Measurements from ENCODE around the gene PODXL. TPM values are rescaled to one million over a fixed set of nuclear protein-coding genes. Genes with fewer than 3 reads are reported as not detected.

The PODXL gene
- polyA plus RNA-seq, 1 experiment: 0.79 TPM

- POLR2A ChIA-PET: no interaction called here
- no peaks in the 10 kb centered on the region for H3K27me3 ChIP-seq (ENCODE audit: control insufficient read depth, insufficient read depth, low read length)
- no peak overlapping the region for H3K27ac ChIP-seq (ENCODE audit: low read depth, low read length)
- no peaks in the 10 kb centered on the region for H3K9me3 ChIP-seq (ENCODE audit: control insufficient read depth, insufficient read depth, low read length)
- CTCF ChIA-PET: no interaction called here
- no peak overlapping the region for H3K4me3 ChIP-seq (ENCODE audit: low read depth, low read length)
- no peak for TF ChIP-seq CTCF (IDR thresholded peaks at IDR 0.05; ENCODE audit: low read depth, low read length)
- DNase-seq (ENCODE audit: low read depth, low spot score): no peak
These were observed 12.1 kb upstream of the PODXL start for GRCh38 chr7:131568510-131568909.

GRCh38 chr7:131564640-131565039, 8.2 kb upstream of the PODXL start:
- DNase-seq (ENCODE audit: low read depth, low spot score): no peak
- no peak overlapping the region for H3K27ac ChIP-seq (ENCODE audit: low read depth, low read length)
- no peak for TF ChIP-seq CTCF (IDR thresholded peaks at IDR 0.05; ENCODE audit: low read depth, low read length)
- peaks cover 8% of the 10 kb centered on the region for H3K27me3 ChIP-seq (ENCODE audit: control insufficient read depth, insufficient read depth, low read length)
- no peaks in the 10 kb centered on the region for H3K9me3 ChIP-seq (ENCODE audit: control insufficient read depth, insufficient read depth, low read length)
- POLR2A ChIA-PET: no interaction called here
- H3K4me3 ChIP-seq (ENCODE audit: low read depth, low read length): no peak overlapping the region
- CTCF ChIA-PET: no interaction called here

- no peaks in the 10 kb centered on the region for H3K9me3 ChIP-seq (ENCODE audit: control insufficient read depth, insufficient read depth, low read length)
- no peak overlapping the region for H3K27ac ChIP-seq (ENCODE audit: low read depth, low read length)
- CTCF ChIA-PET: interaction anchor here (0.7 to 1.6 kb wide), 2 partner anchors 17 to 57 kb away, joined by 4 to 7 read pairs; no protein-coding TSS in a partner anchor
- no peak overlapping the region for H3K4me3 ChIP-seq (ENCODE audit: low read depth, low read length)
- no peak for DNase-seq (ENCODE audit: low read depth, low spot score)
- no peak for TF ChIP-seq CTCF (IDR thresholded peaks at IDR 0.05; ENCODE audit: low read depth, low read length)
- POLR2A ChIA-PET: no interaction called here
- H3K27me3 ChIP-seq (ENCODE audit: control insufficient read depth, insufficient read depth, low read length): peaks cover 8% of the 10 kb centered on the region
These were observed 7.5 kb upstream of the PODXL start for GRCh38 chr7:131563918-131564317.

GRCh38 chr7:131562941-131563340, 6.5 kb upstream of the PODXL start:
- no peak for DNase-seq (ENCODE audit: low read depth, low spot score)
- CTCF ChIA-PET: interaction anchor here (1.6 kb wide), 1 partner anchor 16 kb away, joined by 7 read pairs; no protein-coding TSS in a partner anchor
- no peak for TF ChIP-seq CTCF (IDR thresholded peaks at IDR 0.05; ENCODE audit: low read depth, low read length)
- Histone ChIP-seq H3K27ac (ENCODE audit: low read depth, low read length) (no peak overlapping the region), H3K4me3 (ENCODE audit: low read depth, low read length) (no peak overlapping the region), H3K27me3 (ENCODE audit: control insufficient read depth, insufficient read depth, low read length) (peaks cover 12% of the 10 kb centered on the region), H3K9me3 (ENCODE audit: control insufficient read depth, insufficient read depth, low read length) (no peaks in the 10 kb centered on the region)
- POLR2A ChIA-PET: no interaction called here

GRCh38 chr7:131560061-131560460, 3.6 kb upstream of the PODXL start:
- TF ChIP-seq CTCF (IDR thresholded peaks at IDR 0.05; ENCODE audit: low read depth, low read length): no peak
- no peak overlapping the region for H3K27ac ChIP-seq (ENCODE audit: low read depth, low read length)
- H3K4me3 ChIP-seq (ENCODE audit: low read depth, low read length): no peak overlapping the region
- ChIA-PET POLR2A (no interaction called here), CTCF (no interaction called here)
- no peaks in the 10 kb centered on the region for H3K9me3 ChIP-seq (ENCODE audit: control insufficient read depth, insufficient read depth, low read length)
- no peak for DNase-seq (ENCODE audit: low read depth, low spot score)
- peaks cover 34% of the 10 kb centered on the region for H3K27me3 ChIP-seq (ENCODE audit: control insufficient read depth, insufficient read depth, low read length)

Data from AG04450 (cell line).